ENCODE measurements around the gene RPL3.

RPL3 gene

GRCh38 chr22:39270792-39271191 is 48.6 kb downstream of the RPL3 start:
- intact Hi-C loops (cut with DNase I; ENCODE audit: low total_unique reads): no loop called here
- no peaks in the 10 kb centered on the region for H3K4me1 ChIP-seq
- DNase-seq: no peak
- H3K27me3 ChIP-seq: peaks cover 0 to 10% of the 10 kb centered on the region in 2 donors
- H3K9me3 ChIP-seq: no peaks in the 10 kb centered on the region
- H3K27ac ChIP-seq: no peak overlapping the region
- H3K4me3 ChIP-seq: no peak overlapping the region
- no peaks in the 10 kb centered on the region for H3K36me3 ChIP-seq
- TF ChIP-seq CTCF (IDR thresholded peaks at IDR 0.05): no peak

- H3K4me1 ChIP-seq: no peaks in the 10 kb centered on the region
Observed at GRCh38 chr22:39270280-39270679, 49.1 kb downstream of the RPL3 start.

GRCh38 chr22:39269095-39269790 is 50.2 kb downstream of the RPL3 start:
- no peak overlapping the region for H3K4me3 ChIP-seq
- no peak for TF ChIP-seq CTCF (IDR thresholded peaks at IDR 0.05)
- peaks cover 0 to 3% of the 10 kb centered on the region in 2 donors for H3K27me3 ChIP-seq
- no peaks in the 10 kb centered on the region for H3K36me3 ChIP-seq
- no peak overlapping the region for H3K27ac ChIP-seq
- H3K9me3 ChIP-seq: no peaks in the 10 kb centered on the region
- intact Hi-C loops (cut with DNase I; ENCODE audit: low total_unique reads): no loop called here
- H3K4me1 ChIP-seq: no peaks in the 10 kb centered on the region
- no peak for DNase-seq

More at GRCh38 chr22:39270280-39270679, 49.1 kb downstream of the RPL3 start:
- intact Hi-C loops (cut with DNase I; ENCODE audit: low total_unique reads): no loop called here
- H3K9me3 ChIP-seq: no peaks in the 10 kb centered on the region
- no peak overlapping the region for H3K4me3 ChIP-seq
- DNase-seq: no peak
- TF ChIP-seq CTCF (IDR thresholded peaks at IDR 0.05): no peak
- peaks cover 0 to 8% of the 10 kb centered on the region in 2 donors for H3K27me3 ChIP-seq
- no peak overlapping the region for H3K27ac ChIP-seq
- no peaks in the 10 kb centered on the region for H3K36me3 ChIP-seq

GRCh38 chr22:39268645-39269044 is 50.8 kb downstream of the RPL3 start:
- TF ChIP-seq CTCF (IDR thresholded peaks at IDR 0.05): no peak
- Histone ChIP-seq H3K4me1 (no peaks in the 10 kb centered on the region), H3K27ac (no peak overlapping the region), H3K27me3 (no peaks in the 10 kb centered on the region), H3K4me3 (no peak overlapping the region), H3K9me3 (no peaks in the 10 kb centered on the region), H3K36me3 (no peaks in the 10 kb centered on the region)
- intact Hi-C loops (cut with DNase I; ENCODE audit: low total_unique reads): no loop called here
- DNase-seq: no peak

- DNase-seq: no peak
- no peaks in the 10 kb centered on the region for H3K27me3 ChIP-seq
- TF ChIP-seq CTCF (IDR thresholded peaks at IDR 0.05): no peak
- H3K36me3 ChIP-seq: no peaks in the 10 kb centered on the region
- no peak overlapping the region for H3K27ac ChIP-seq
- intact Hi-C loops (cut with DNase I; ENCODE audit: low total_unique reads): no loop called here
- no peaks in the 10 kb centered on the region for H3K9me3 ChIP-seq
- no peaks in the 10 kb centered on the region for H3K4me1 ChIP-seq
- no peak overlapping the region for H3K4me3 ChIP-seq
Observed at GRCh38 chr22:39267974-39268373, 51.4 kb downstream of the RPL3 start.
